HG02852 (cell line): ENCODE measurements around the gene PLPPR3.

ENCODE experiments used
- ATAC-seq: cut with Tn5 transposase; IDR thresholded peaks from one replicate; pipeline ENCODE4 v1.9.1; 2021; ENCODE audit warnings: mild to moderate bottlenecking, moderate library complexity; ENCODE audit not compliant: unreplicated experiment

PLPPR3 gene

GRCh38 chr19:778910-779653 lies 42.7 kb downstream of the PLPPR3 start:
- ATAC-seq = no peak

- no peak for ATAC-seq
Observed at GRCh38 chr19:776549-776948, 45.2 kb downstream of the PLPPR3 start.

- ATAC-seq = no peak
Observed at GRCh38 chr19:772730-773436, 48.9 kb downstream of the PLPPR3 start.

GRCh38 chr19:772063-772462 lies 49.7 kb downstream of the PLPPR3 start:
- no peak for ATAC-seq

- ATAC-seq = no peak
Observed at GRCh38 chr19:771332-771785, 50.4 kb downstream of the PLPPR3 start.

GRCh38 chr19:769616-770015 lies 52.1 kb downstream of the PLPPR3 start:
- ATAC-seq = no peak

- ATAC-seq = no peak
Observed at GRCh38 chr19:768424-768823, 53.3 kb downstream of the PLPPR3 start.

- no peak for ATAC-seq
Observed at GRCh38 chr19:765179-765738, 56.5 kb downstream of the PLPPR3 start.

GRCh38 chr19:764301-764700 lies 57.5 kb downstream of the PLPPR3 start:
- no peak for ATAC-seq

GRCh38 chr19:763869-764268 lies 57.9 kb downstream of the PLPPR3 start:
- no peak for ATAC-seq

GRCh38 chr19:763181-763580 lies 58.6 kb downstream of the PLPPR3 start:
- no peak for ATAC-seq
